Measurements from ENCODE around the gene CASK. TPM values are rescaled to one million over a fixed set of nuclear protein-coding genes. Genes with fewer than 3 reads are reported as not detected.

Gene CASK
- total RNA-seq, 2 experiments from 2014 or later, result 39.9 to 44.6 TPM

DNA sequence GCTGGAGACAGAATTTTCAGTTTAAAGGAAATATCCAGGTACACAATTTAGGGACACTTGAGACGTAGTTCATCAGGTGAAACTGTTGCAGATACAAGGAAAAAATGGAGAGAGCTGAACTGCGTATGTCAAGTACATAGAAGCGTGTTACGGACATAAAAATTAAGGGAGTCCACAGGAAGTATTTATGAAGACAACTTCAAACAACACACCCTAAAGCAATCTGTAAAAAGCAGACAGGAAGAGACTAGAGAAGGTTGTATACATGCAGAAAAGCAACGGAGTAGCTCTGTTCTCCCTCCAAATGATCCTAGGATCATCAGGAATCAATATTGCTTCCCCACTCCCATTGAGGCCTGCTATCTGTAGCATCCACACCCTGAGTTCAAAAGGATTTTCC, 5.8 kb downstream of the CASK start:
- H3K4me1 Mint-ChIP-seq (ENCODE audit: low read depth), result peaks cover 74% of the 10 kb centered on the region

DNA sequence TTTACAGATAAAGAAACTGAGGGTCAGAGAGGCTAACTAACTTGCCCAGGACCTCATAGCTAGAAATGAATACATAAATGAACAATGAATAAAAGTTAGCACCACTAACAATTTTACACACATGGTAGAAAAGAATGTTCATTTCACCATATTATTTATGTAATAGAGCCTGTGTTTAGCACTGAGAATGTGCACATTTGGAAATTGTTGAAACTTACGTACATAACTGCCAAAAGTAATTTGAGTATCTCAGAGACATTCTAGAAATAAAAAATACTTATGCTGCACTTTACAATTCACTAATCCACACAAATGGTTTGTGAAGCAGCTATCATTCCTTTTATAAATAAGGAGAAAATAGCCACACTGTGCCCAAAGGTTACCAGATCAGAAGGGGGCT, 9.9 kb downstream of the CASK start:
- ATAC-seq (ENCODE audit: poor library complexity) (no peak), DNase-seq (no peak)
- TF ChIP-seq, protein P1, sequence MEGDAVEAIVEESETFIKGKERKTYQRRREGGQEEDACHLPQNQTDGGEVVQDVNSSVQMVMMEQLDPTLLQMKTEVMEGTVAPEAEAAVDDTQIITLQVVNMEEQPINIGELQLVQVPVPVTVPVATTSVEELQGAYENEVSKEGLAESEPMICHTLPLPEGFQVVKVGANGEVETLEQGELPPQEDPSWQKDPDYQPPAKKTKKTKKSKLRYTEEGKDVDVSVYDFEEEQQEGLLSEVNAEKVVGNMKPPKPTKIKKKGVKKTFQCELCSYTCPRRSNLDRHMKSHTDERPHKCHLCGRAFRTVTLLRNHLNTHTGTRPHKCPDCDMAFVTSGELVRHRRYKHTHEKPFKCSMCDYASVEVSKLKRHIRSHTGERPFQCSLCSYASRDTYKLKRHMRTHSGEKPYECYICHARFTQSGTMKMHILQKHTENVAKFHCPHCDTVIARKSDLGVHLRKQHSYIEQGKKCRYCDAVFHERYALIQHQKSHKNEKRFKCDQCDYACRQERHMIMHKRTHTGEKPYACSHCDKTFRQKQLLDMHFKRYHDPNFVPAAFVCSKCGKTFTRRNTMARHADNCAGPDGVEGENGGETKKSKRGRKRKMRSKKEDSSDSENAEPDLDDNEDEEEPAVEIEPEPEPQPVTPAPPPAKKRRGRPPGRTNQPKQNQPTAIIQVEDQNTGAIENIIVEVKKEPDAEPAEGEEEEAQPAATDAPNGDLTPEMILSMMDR (IDR thresholded peaks at IDR 0.05), result no peak
- Histone ChIP-seq H3K9me3 (ENCODE audit: control insufficient read depth in 1 of 2, insufficient read depth in 1 of 2, low read length in 2 of 2) (no peaks in the 10 kb centered on the region), H3K27me3 (ENCODE audit: control insufficient read depth in 1 of 2, insufficient read depth in 2 of 2, low read length in 2 of 2) (no peaks in the 10 kb centered on the region), H3K4me1 (ENCODE audit: insufficient read depth, low read length) (peaks cover 20% of the 10 kb centered on the region), H3K36me3 (ENCODE audit: insufficient read depth, low read length) (peaks cover 3% of the 10 kb centered on the region), H3K27ac (ENCODE audit: low read depth in 1 of 2, low read length in 2 of 2) (no peak overlapping the region), H3K4me3 (ENCODE audit: low read length) (no peak overlapping the region)
- ChIA-PET POLR2A (no interaction called here), CTCF (no interaction called here)
- Mint-ChIP-seq H3K27me3 (no peaks in the 10 kb centered on the region), H3K9me3 (peaks cover 3% of the 10 kb centered on the region), H3K4me3 (no peak overlapping the region), H3K27ac (no peak overlapping the region), H3K36me3 (ENCODE audit: low read depth) (peaks cover 14% of the 10 kb centered on the region), H3K4me1 (ENCODE audit: low read depth) (peaks cover 62% of the 10 kb centered on the region)
- intact Hi-C loops (cut with DNase I, micrococcal nuclease), result no loop called here

More for the DNA sequence above, 5.8 kb downstream of the CASK start:
- peak overlapping the region; percentile 38 for H3K4me3 ChIP-seq (ENCODE audit: low read length)
- intact Hi-C loops (cut with DNase I, micrococcal nuclease), result no loop called here
- Mint-ChIP-seq H3K27me3 (no peaks in the 10 kb centered on the region), H3K9me3 (no peaks in the 10 kb centered on the region), H3K36me3 (ENCODE audit: low read depth) (peaks cover 15% of the 10 kb centered on the region), H3K4me3 (peak overlapping the region; percentile 81), H3K27ac (peak overlapping the region; percentile 90)
- no peaks in the 10 kb centered on the region for H3K27me3 ChIP-seq (ENCODE audit: control insufficient read depth in 1 of 2, insufficient read depth in 2 of 2, low read length in 2 of 2)
- H3K4me1 ChIP-seq (ENCODE audit: insufficient read depth, low read length), result peaks cover 8% of the 10 kb centered on the region
- ATAC-seq (ENCODE audit: poor library complexity) (peak; percentile 66), DNase-seq (peak in 3 of 14 experiments; percentile 14 to 43 (median 17))
- POLR2A ChIA-PET, result interaction anchor here (0.6 to 1.2 kb wide), 3 partner anchors 32 to 1026 kb away, joined by 3 to 4 read pairs (median 4); no protein-coding TSS in a partner anchor
- TF ChIP-seq, protein P1 (IDR thresholded peaks at IDR 0.05), result no peak
- H3K27ac ChIP-seq (ENCODE audit: low read depth in 1 of 2, low read length in 2 of 2), result peak overlapping the region in 1 of 2 donors; percentile 40
- CTCF ChIA-PET, result no interaction called here
- peaks cover 3% of the 10 kb centered on the region for H3K36me3 ChIP-seq (ENCODE audit: insufficient read depth, low read length)
- H3K9me3 ChIP-seq (ENCODE audit: control insufficient read depth in 1 of 2, insufficient read depth in 1 of 2, low read length in 2 of 2), result no peaks in the 10 kb centered on the region

DNA sequence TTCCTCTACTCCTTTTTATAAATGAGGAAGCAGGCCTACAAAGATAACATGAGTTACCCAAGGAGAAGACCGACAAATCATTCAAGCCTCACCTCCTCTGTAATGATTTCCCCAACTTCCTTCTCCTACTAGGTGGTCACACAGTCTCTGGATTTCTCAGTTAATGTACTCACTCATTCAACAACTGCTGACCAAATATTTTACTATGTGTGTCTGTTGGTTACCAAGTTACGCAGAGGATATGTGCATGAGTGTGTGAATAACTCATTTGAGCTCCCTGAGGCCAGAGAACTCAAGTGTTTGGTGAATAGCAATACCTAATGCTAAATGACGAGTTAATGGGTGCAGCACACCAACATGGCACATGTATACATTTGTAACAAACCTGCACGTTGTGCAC, 10.4 kb downstream of the CASK start:
- Mint-ChIP-seq H3K27ac (no peak overlapping the region), H3K4me3 (no peak overlapping the region), H3K36me3 (ENCODE audit: low read depth) (peaks cover 14% of the 10 kb centered on the region), H3K9me3 (peaks cover 3% of the 10 kb centered on the region), H3K27me3 (no peaks in the 10 kb centered on the region), H3K4me1 (ENCODE audit: low read depth) (peaks cover 61% of the 10 kb centered on the region)
- no peak overlapping the region for H3K4me3 ChIP-seq (ENCODE audit: low read length)
- no peak overlapping the region for H3K27ac ChIP-seq (ENCODE audit: low read depth in 1 of 2, low read length in 2 of 2)
- no peak for DNase-seq
- intact Hi-C loops (cut with DNase I, micrococcal nuclease), result no loop called here
- no peaks in the 10 kb centered on the region for H3K9me3 ChIP-seq (ENCODE audit: control insufficient read depth in 1 of 2, insufficient read depth in 1 of 2, low read length in 2 of 2)
- POLR2A ChIA-PET, result no interaction called here
- peaks cover 3% of the 10 kb centered on the region for H3K36me3 ChIP-seq (ENCODE audit: insufficient read depth, low read length)
- H3K27me3 ChIP-seq (ENCODE audit: control insufficient read depth in 1 of 2, insufficient read depth in 2 of 2, low read length in 2 of 2), result no peaks in the 10 kb centered on the region
- TF ChIP-seq, protein P1 (IDR thresholded peaks at IDR 0.05), result no peak
- peaks cover 20% of the 10 kb centered on the region for H3K4me1 ChIP-seq (ENCODE audit: insufficient read depth, low read length)
- no peak for ATAC-seq (ENCODE audit: poor library complexity)
- CTCF ChIA-PET, result no interaction called here
